ENCODE measurements around the gene COL4A1. TPM values are rescaled to one million over a fixed set of nuclear protein-coding genes. Genes with fewer than 3 reads are reported as not detected.

The COL4A1 gene
- total RNA-seq, 1 donor, result 0.21 TPM

DNA sequence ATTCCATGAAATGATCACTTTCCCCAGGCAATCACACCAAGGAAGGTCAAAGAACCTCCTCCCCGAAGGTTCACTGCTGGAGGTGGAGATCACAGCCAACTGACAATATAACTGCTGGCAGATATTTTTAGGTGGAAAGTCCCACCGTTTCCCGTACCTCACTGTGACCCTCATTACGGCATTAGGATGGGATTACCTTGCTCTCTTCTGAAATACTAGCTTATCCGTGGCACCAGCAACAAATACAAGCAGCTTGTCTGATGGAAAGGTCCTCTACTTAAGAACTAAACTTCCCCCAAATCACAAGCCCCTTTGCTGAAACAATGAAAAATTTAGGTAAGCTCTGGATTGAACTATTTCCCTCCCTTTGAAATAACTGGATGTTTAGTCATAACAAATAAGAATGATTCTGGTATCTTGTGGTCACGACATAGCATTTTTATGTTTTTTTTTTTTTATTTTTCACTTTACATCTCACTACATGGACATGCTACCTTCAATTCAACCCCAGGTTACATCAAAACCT lies 178.9 kb downstream of the COL4A1 start:
- H3K4me3 ChIP-seq (ENCODE audit: low read length), result no peak overlapping the region
- H3K9me3 ChIP-seq (ENCODE audit: low read depth, low read length), result no peaks in the 10 kb centered on the region
- peaks cover 7% of the 10 kb centered on the region for H3K4me1 ChIP-seq (ENCODE audit: insufficient read depth, low read length)
- H3K27me3 ChIP-seq (ENCODE audit: insufficient read depth, low read length), result no peaks in the 10 kb centered on the region

DNA sequence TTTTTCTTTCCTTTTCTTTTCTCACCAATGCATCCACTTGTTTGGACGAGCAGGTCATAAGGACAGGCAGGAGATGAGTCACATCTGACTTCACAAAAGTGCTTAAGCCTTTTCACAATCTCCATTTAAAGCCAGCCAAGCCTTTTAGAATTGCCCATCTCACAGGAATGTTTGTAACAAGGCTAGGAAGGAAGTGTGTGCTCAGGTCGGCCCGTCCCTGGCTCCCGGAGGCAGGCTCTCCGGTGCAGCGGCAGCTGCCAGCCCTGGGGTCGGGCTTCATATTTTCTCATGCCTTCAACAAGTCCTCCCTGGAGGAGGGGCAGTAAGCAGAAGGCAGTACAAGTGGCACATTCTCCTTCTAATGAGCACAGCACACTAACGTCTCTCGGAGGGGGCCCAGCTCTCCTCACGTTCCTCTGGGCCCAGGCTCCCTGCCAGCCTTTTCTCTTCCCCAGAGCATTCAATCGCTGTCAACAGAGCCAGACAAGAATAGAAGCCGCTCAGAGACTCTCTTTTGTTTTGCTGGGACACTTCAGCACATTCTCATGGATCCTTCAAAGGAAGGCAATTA lies 180.5 kb downstream of the COL4A1 start:
- no peaks in the 10 kb centered on the region for H3K9me3 ChIP-seq (ENCODE audit: low read depth, low read length)
- H3K27me3 ChIP-seq (ENCODE audit: insufficient read depth, low read length), result no peaks in the 10 kb centered on the region
- H3K4me1 ChIP-seq (ENCODE audit: insufficient read depth, low read length), result peaks cover 7% of the 10 kb centered on the region
- no peak overlapping the region for H3K4me3 ChIP-seq (ENCODE audit: low read length)

DNA sequence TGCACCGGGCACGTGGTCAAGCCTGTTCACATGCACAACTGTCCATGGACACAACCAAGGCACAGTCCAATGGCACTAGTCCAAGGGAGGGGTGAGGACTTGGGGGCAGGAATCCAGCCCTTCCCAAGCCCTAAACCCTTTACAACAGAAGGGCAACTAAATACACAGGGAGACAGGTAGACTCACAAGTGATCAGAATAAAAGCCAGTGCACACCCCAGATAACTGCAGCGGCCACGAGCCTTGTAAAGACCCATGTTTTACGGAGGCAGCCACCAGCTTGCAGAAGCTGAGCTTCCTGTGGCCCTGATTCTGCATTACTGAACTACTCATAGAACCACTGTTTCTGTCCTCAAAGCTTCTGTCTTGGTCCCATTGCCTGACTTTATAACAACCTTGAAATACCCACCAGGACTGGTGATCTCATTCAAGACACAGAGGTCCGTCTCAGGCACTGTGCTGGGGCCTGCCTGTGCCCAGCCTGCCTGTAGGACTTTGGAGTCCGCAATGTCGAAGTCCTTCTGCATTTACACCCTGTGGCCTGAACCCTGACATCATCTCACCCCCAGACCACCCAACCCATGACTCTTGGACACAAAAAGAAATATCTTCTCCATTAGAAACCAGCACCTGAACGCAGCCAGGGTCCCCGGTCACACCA lies 181.2 kb downstream of the COL4A1 start:
- H3K9me3 ChIP-seq (ENCODE audit: low read depth, low read length), result no peaks in the 10 kb centered on the region
- H3K4me3 ChIP-seq (ENCODE audit: low read length), result no peak overlapping the region
- no peaks in the 10 kb centered on the region for H3K27me3 ChIP-seq (ENCODE audit: insufficient read depth, low read length)
- peaks cover 7% of the 10 kb centered on the region for H3K4me1 ChIP-seq (ENCODE audit: insufficient read depth, low read length)

DNA sequence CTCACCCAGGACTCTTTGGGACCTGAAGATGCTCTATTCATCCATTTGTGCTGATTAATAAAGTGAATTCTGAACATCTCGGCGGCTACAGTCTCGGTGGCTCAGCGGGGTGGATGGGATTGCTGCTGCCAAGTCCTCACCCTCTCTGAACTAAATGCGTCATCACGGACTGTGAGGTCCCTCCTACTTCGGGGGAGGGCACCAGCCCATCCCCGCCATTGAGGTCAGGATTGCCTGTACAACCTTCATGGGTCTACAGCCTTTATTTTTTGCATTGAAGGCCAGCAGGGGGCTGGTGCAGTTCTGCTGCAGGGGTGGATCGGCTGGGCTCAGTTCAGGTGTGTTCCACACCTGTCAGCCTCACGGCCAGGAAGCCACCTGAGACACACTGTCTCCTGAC lies 181.8 kb downstream of the COL4A1 start:
- no peak overlapping the region for H3K4me3 ChIP-seq (ENCODE audit: low read length)
- H3K27me3 ChIP-seq (ENCODE audit: insufficient read depth, low read length), result no peaks in the 10 kb centered on the region
- H3K9me3 ChIP-seq (ENCODE audit: low read depth, low read length), result no peaks in the 10 kb centered on the region
- H3K4me1 ChIP-seq (ENCODE audit: insufficient read depth, low read length), result peaks cover 7% of the 10 kb centered on the region

DNA sequence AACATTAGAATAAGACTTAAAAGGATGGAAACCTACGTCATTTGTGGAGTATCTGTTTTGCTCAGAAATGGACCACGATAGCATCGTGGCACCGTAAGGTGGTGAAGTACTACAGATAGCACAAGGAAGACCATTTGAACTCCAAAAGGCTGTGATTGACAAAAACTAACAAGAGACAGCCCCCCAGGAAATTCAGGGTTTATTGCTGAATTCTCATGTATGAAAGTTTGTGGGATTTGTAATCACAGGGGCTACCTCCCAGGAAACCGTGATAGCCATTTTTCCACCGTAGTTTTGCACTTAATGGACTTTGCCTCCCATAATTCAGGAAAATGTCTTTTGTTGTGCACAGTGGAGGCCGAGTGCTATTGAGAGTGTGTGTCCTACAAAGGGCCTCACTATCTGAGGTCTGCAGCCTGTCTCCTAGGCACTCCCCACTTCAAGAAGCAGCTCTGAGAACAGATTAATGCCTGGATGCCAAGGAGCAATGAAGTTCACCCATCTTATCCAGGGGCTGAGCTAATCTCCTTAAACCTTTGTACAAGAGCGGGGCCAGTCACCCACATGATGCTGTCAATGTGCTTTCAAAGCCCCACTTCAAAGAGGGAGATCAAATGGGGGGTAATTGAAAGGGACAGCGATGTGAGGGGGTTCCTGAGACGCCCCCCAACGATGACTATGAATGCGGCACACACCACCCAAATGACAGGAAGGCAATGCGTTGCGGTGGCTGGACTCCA lies 182.6 kb downstream of the COL4A1 start:
- H3K27me3 ChIP-seq (ENCODE audit: insufficient read depth, low read length), result no peaks in the 10 kb centered on the region
- H3K9me3 ChIP-seq (ENCODE audit: low read depth, low read length), result no peaks in the 10 kb centered on the region
- H3K4me1 ChIP-seq (ENCODE audit: insufficient read depth, low read length), result peaks cover 7% of the 10 kb centered on the region
- no peak overlapping the region for H3K4me3 ChIP-seq (ENCODE audit: low read length)

DNA sequence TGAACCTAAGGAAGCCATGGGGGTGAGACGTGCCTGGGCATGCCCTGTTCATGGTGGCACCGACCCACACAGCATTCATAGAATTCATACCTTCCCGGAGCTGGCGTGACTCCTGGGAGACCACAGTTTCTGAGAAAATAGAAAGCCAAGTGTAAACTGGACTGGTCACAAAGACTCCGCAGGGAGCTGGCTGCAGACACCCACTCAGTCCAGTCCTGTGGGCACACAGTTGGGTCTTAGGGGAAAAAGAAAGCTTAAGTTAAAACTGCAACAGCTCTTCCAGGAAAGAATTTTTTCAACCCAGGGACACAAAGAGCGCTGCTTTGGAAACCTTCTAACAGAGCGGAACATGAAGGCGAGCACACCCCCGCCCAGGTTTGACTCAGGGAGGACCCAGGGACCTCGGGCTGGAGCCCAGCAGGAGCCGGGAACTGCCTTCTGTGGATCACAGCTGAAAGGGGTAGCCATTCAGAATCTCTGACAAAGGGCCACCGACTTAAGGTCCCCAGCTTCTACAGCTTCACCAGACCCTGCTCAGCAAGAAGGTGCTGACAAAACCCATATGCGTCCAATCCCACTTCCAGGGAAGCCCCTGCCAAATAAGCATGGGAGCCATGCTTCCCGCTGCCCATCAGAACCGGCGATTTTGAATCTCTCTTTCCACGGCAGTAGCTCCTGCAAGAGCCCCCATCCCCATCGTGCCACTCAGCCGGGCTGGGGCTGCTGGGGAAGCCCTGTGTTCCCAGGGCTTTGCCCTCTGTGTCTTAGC lies 183.7 kb downstream of the COL4A1 start:
- no peaks in the 10 kb centered on the region for H3K9me3 ChIP-seq (ENCODE audit: low read depth, low read length)

DNA sequence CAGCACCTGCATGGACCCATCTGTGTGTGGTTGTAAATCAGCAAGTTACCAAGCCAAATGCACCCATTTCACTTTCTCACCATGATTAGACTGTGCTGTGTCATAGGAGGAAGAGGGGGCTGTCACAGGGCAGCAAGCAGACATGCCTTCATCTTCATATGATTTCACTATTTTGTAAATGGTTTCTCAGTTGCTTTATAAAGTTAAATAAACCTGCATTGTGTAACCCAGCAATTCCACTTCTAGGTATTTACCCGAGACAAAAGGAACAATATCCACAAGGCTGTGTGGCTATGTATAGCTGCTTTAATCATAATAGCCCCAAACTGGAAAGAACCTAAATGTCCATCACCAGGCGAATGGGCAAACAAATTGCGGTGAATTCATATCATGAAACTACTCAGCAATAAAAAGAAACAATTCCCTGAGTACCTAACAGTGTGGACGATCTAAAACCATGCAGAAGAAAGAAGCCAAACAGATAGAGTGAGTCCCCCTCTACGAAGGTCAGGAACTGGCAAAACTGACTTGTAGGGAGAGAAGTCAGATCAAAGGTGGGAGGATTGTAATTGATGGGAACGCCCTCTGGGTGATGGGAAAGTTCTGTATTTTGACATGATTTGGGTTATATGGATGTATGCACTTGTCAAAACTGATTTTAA lies 185.4 kb downstream of the COL4A1 start:
- Histone ChIP-seq H3K27me3 (ENCODE audit: insufficient read depth, low read length) (no peaks in the 10 kb centered on the region), H3K4me1 (ENCODE audit: insufficient read depth, low read length) (peaks cover 3% of the 10 kb centered on the region), H3K9me3 (ENCODE audit: low read depth, low read length) (no peaks in the 10 kb centered on the region), H3K4me3 (ENCODE audit: low read length) (no peak overlapping the region)

More for the DNA sequence above, 183.7 kb downstream of the COL4A1 start:
- no peaks in the 10 kb centered on the region for H3K27me3 ChIP-seq (ENCODE audit: insufficient read depth, low read length)
- H3K4me3 ChIP-seq (ENCODE audit: low read length), result no peak overlapping the region
- peaks cover 7% of the 10 kb centered on the region for H3K4me1 ChIP-seq (ENCODE audit: insufficient read depth, low read length)

DNA sequence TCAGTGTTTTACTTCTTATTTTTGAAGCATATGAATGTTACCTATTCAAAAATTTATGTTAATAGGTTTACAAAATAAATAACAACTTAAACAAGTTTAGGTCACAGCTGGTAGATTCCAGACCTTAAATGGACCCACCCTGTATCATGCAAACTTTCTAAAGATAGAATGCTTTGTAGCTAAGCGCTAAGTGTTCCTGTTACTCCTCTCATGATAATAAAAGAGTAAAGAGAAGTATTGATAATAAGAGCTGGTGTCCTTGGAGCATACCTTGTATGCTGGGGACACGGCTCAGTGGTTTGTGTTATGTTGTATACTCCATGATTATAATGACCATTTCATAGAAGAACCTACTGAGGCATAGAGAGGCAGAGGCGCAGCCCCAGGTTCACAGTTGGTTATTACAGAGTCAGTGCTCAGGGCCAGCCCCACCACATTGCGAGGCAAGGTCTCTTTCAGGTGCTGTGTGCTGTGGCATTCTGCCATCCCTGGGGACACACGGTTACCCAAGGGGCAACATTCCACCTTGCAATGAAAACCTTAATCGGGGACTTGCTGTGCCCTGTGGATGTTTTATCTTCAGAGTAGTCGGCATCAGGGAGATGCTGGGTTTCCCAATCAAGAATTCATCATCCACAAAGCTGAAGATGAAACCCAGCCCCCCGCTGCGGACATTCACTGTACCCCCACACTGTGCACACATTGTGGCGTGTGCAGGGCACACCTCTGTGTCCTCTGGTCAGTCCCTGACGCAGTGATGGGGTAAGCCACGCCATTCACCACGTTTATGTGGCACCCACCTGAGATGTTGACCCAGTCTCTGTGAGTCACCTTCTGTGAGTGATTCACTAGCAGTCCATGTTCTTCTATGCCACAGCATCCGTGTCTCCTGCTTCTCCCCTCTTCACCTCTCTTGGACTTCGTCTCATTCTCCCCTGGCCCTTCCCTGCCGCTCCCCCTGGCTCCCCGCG lies 186.7 kb downstream of the COL4A1 start:
- no peaks in the 10 kb centered on the region for H3K9me3 ChIP-seq (ENCODE audit: low read depth, low read length)
- no peaks in the 10 kb centered on the region for H3K4me1 ChIP-seq (ENCODE audit: insufficient read depth, low read length)
- no peaks in the 10 kb centered on the region for H3K27me3 ChIP-seq (ENCODE audit: insufficient read depth, low read length)
- H3K4me3 ChIP-seq (ENCODE audit: low read length), result no peak overlapping the region

DNA sequence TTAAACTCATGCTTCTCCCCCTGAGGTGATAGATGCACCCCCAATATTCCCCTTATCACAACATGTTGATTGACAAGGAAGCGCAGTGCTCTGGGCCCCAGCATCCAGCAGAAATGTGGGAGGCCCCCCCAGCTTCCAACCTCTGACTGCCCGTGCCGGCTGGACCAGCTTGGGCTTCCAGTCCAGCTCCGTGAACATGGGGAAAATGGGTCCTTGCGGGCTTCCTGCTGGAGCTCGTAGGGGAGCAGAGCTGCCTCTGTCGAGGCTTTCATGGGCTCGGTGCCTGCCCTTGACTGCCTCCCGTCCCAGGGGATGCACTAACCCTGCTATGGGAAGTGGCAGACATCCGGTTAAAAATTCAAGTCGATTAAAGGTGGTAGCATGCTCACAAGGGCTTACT lies 188.9 kb downstream of the COL4A1 start:
- H3K9me3 ChIP-seq (ENCODE audit: low read depth, low read length), result no peaks in the 10 kb centered on the region
- no peaks in the 10 kb centered on the region for H3K27me3 ChIP-seq (ENCODE audit: insufficient read depth, low read length)
- no peak overlapping the region for H3K4me3 ChIP-seq (ENCODE audit: low read length)
- H3K4me1 ChIP-seq (ENCODE audit: insufficient read depth, low read length), result no peaks in the 10 kb centered on the region

DNA sequence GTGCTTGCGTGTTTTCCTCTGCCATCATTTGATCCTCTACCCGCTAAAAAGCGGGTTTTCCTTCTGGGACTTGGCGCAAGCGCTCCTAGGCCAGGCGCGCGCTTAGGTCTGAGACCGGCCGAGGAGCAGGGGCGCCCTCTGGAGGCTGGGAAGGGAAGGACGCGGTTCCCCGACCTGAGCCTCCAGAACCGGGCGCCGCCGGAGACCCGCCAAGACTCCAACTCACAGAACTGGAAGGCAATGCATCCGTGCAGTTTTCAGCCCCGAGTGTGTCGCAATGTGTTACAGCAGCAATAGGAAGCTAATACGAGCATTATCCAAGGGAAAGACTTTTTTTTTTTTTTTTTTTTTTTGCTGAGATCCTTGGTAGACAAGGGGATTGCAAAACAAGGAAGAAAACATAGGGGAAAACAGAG lies 190.9 kb downstream of the COL4A1 start:
- Histone ChIP-seq H3K27me3 (ENCODE audit: insufficient read depth, low read length) (no peaks in the 10 kb centered on the region), H3K4me3 (ENCODE audit: low read length) (no peak overlapping the region), H3K4me1 (ENCODE audit: insufficient read depth, low read length) (no peaks in the 10 kb centered on the region), H3K9me3 (ENCODE audit: low read depth, low read length) (no peaks in the 10 kb centered on the region)

DNA sequence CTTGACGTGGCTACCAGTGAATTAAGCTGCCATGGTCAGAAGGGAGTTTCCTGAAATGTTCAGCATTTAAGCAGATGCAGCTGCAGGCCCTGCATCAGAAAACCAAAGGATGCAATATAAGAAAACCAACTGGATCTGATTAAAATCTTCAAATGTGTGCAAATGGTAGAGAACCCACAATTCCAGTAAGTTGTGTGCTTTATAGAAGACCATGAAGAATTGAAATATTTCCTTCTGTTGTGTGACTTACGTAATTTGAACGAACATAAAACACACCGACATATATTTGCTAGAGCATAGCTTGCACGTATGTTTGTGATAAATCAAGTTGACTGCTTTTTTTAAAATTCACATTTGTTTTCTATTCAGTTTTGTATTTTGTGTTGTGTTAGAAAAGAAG lies 191.4 kb downstream of the COL4A1 start:
- Histone ChIP-seq H3K4me3 (ENCODE audit: low read length) (no peak overlapping the region), H3K4me1 (ENCODE audit: insufficient read depth, low read length) (no peaks in the 10 kb centered on the region), H3K27me3 (ENCODE audit: insufficient read depth, low read length) (no peaks in the 10 kb centered on the region), H3K9me3 (ENCODE audit: low read depth, low read length) (no peaks in the 10 kb centered on the region)

DNA sequence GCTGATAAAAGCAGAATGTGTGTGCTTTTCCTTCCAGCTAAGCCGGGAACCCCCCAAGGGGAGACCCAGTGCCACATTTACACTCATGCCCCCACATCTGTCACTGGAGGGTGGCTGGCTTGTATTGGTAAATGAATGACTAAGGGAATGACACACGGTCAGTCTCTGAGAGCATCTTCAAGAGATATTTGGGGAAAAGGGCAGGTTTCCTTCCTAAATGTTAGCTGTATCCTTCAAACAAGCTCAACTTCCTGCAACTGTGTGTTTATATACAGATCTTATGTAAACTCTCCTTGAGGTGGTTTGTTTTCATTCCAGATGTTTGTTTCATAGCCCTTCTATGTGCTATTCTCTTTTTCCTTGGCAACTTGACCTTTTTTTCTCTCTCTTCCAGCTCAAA lies 192.6 kb downstream of the COL4A1 start:
- no peak overlapping the region for H3K4me3 ChIP-seq (ENCODE audit: low read length)
- no peaks in the 10 kb centered on the region for H3K9me3 ChIP-seq (ENCODE audit: low read depth, low read length)

DNA sequence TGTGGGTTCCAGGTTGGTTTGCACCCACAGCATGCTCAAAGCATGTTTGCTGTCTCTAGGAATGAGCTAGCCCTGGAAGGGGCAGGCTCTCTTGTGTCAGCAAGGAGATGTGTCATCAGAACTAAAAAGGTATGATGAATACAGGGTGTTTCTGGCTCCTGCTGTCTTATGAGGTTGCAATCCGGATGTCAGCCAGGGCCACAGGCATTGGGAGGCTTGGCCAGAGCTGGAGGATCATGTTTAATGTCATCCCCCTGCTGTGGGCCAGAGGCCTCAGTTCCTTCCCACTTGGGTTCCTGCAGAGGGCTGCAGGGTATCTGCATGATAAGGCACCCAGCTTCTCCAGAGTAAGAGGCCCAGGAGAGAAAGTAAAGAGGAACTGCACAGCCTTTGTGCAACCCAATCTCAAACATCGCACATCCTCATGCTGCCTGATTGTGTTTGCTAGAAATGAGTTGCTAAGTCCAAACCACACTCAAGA lies 193.6 kb downstream of the COL4A1 start:
- no peaks in the 10 kb centered on the region for H3K27me3 ChIP-seq (ENCODE audit: insufficient read depth, low read length)
- no peak overlapping the region for H3K4me3 ChIP-seq (ENCODE audit: low read length)
- H3K4me1 ChIP-seq (ENCODE audit: insufficient read depth, low read length), result no peaks in the 10 kb centered on the region
- no peaks in the 10 kb centered on the region for H3K9me3 ChIP-seq (ENCODE audit: low read depth, low read length)

More for the DNA sequence above, 192.6 kb downstream of the COL4A1 start:
- no peaks in the 10 kb centered on the region for H3K27me3 ChIP-seq (ENCODE audit: insufficient read depth, low read length)
- no peaks in the 10 kb centered on the region for H3K4me1 ChIP-seq (ENCODE audit: insufficient read depth, low read length)

Measured in mononuclear cell (primary cell).